ENCODE data around the gene TEAD3.

TEAD3 gene

GRCh38 chr6:35512006-35512405, 15.1 kb upstream of the TEAD3 start:
- no peak for DNase-seq

GRCh38 chr6:35511562-35511941, 14.7 kb upstream of the TEAD3 start:
- no peak for DNase-seq

- no peak for DNase-seq
Observed at GRCh38 chr6:35510916-35511561, 14.2 kb upstream of the TEAD3 start.

- no peak for DNase-seq
Observed at GRCh38 chr6:35508542-35508941, 11.7 kb upstream of the TEAD3 start.

- DNase-seq: no peak
Observed at GRCh38 chr6:35508027-35508426, 11.1 kb upstream of the TEAD3 start.

GRCh38 chr6:35507221-35507620, 10.3 kb upstream of the TEAD3 start:
- no peak for DNase-seq

GRCh38 chr6:35506536-35506935, 9.7 kb upstream of the TEAD3 start:
- DNase-seq: no peak

GRCh38 chr6:35505999-35506412, 9.1 kb upstream of the TEAD3 start:
- no peak for DNase-seq

- no peak for DNase-seq
Observed at GRCh38 chr6:35503534-35503933, 6.7 kb upstream of the TEAD3 start.

GRCh38 chr6:35501784-35502183, 4.9 kb upstream of the TEAD3 start:
- DNase-seq: no peak

GRCh38 chr6:35500782-35501181, 3.9 kb upstream of the TEAD3 start:
- no peak for DNase-seq

GRCh38 chr6:35499372-35499771, 2.5 kb upstream of the TEAD3 start:
- no peak for DNase-seq

GRCh38 chr6:35498422-35499067, 1.7 kb upstream of the TEAD3 start:
- DNase-seq: no peak

GRCh38 chr6:35497571-35498421, 917 bp upstream of the TEAD3 start:
- peak; percentile 45 for DNase-seq

- no peak for DNase-seq
Observed at GRCh38 chr6:35496036-35496840, 641 bp downstream of the TEAD3 start.

- no peak for DNase-seq
Observed at GRCh38 chr6:35495258-35496035, 1.4 kb downstream of the TEAD3 start.

- DNase-seq: no peak
Observed at GRCh38 chr6:35494161-35494563, 2.7 kb downstream of the TEAD3 start.

- DNase-seq: no peak
Observed at GRCh38 chr6:35493307-35493983, 3.4 kb downstream of the TEAD3 start.

- no peak for DNase-seq
Observed at GRCh38 chr6:35492974-35493284, 4.0 kb downstream of the TEAD3 start.

GRCh38 chr6:35492258-35492973, 4.5 kb downstream of the TEAD3 start:
- no peak for DNase-seq

GRCh38 chr6:35491558-35492257, 5.2 kb downstream of the TEAD3 start:
- DNase-seq: no peak

Data from stimulated activated naive CD4-positive, alpha-beta T cell treated with Interleukin-2 at 50 U/mL for 16 hours (primary cell).